22Rv1 (cell line): Measurements from ENCODE around the gene CTBP2.

Source experiments
- ZFX ChIP-seq: fragments of 450-650 bp; IDR thresholded peaks from 2 replicates; pipeline ENCODE4 v1.6.1; 2017; ENCODE audit warnings: antibody characterized with exemption, borderline replicate concordance
- TF ChIP-seq, protein P1 (sequence below): fragments of 450-650 bp; IDR thresholded peaks from 2 replicates; pipeline ENCODE4 v1.5.1; 2017; ENCODE audit warnings: mild to moderate bottlenecking

- TF ChIP-seq, protein P1, sequence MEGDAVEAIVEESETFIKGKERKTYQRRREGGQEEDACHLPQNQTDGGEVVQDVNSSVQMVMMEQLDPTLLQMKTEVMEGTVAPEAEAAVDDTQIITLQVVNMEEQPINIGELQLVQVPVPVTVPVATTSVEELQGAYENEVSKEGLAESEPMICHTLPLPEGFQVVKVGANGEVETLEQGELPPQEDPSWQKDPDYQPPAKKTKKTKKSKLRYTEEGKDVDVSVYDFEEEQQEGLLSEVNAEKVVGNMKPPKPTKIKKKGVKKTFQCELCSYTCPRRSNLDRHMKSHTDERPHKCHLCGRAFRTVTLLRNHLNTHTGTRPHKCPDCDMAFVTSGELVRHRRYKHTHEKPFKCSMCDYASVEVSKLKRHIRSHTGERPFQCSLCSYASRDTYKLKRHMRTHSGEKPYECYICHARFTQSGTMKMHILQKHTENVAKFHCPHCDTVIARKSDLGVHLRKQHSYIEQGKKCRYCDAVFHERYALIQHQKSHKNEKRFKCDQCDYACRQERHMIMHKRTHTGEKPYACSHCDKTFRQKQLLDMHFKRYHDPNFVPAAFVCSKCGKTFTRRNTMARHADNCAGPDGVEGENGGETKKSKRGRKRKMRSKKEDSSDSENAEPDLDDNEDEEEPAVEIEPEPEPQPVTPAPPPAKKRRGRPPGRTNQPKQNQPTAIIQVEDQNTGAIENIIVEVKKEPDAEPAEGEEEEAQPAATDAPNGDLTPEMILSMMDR, result no peak
- TF ChIP-seq ZFX, result no peak
Measured at GRCh38 chr10:125002047-125002422, 158.3 kb downstream of the CTBP2 start.
